Hematopoietic multipotent progenitor cell (in vitro differentiated cells): ENCODE data around the gene AFF2. TPM values are rescaled to one million over a fixed set of nuclear protein-coding genes. Genes with fewer than 3 reads are reported as not detected.

ENCODE experiments used
- DNase-seq, 3 donors: peaks; one replicate each; pipeline ENCODE4 v3.0.0-alpha.2; 2011 to 2015; ENCODE audit warnings: low read depth in 2 of 3, low spot score in 2 of 3
- total RNA-seq: library from RNA; depleted of rRNA; stranded (reverse); fragments of >200 nt; gene quantifications from one replicate; pipeline ENCODE4 v1.2.3, GENCODE V29; 2012

Gene AFF2
- total RNA-seq, 1 donor: 2.7 TPM

GRCh38 chrX:148979786-148980185, 479.4 kb downstream of the AFF2 start:
- DNase-seq: no peak

GRCh38 chrX:148984238-148984637, 483.8 kb downstream of the AFF2 start:
- DNase-seq: no peak

GRCh38 chrX:148991502-148991901, 491.1 kb downstream of the AFF2 start:
- no peak for DNase-seq

- no peak for DNase-seq
Measured at GRCh38 chrX:148995661-148996060, 495.2 kb downstream of the AFF2 start.

- no peak for DNase-seq
Measured at GRCh38 chrX:149002320-149002719, 501.9 kb downstream of the AFF2 start.

- no peak for DNase-seq
Measured at GRCh38 chrX:149003863-149004660, 503.6 kb downstream of the AFF2 start.

GRCh38 chrX:149004936-149005335, 504.5 kb downstream of the AFF2 start:
- peak in 2 of 3 donors; percentile 8 to 44 for DNase-seq

GRCh38 chrX:149006235-149006634, 505.8 kb downstream of the AFF2 start:
- DNase-seq: no peak

GRCh38 chrX:149007423-149007822, 507.0 kb downstream of the AFF2 start:
- no peak for DNase-seq

GRCh38 chrX:149010013-149010852, 509.8 kb downstream of the AFF2 start:
- no peak for DNase-seq

- no peak for DNase-seq
Measured at GRCh38 chrX:149010853-149011224, 510.4 kb downstream of the AFF2 start.

- DNase-seq: no peak
Measured at GRCh38 chrX:149013081-149013480, 512.7 kb downstream of the AFF2 start.

- DNase-seq: no peak
Measured at GRCh38 chrX:149021159-149021558, 520.7 kb downstream of the AFF2 start.

- no peak for DNase-seq
Measured at GRCh38 chrX:149022485-149022884, 522.1 kb downstream of the AFF2 start.

- no peak for DNase-seq
Measured at GRCh38 chrX:149032449-149032848, 532.0 kb downstream of the AFF2 start.

- DNase-seq: no peak
Measured at GRCh38 chrX:149036086-149036485, 535.7 kb downstream of the AFF2 start.

GRCh38 chrX:149037281-149037870, 537.0 kb downstream of the AFF2 start:
- DNase-seq: no peak

- DNase-seq: no peak
Measured at GRCh38 chrX:149039057-149039456, 538.6 kb downstream of the AFF2 start.

- no peak for DNase-seq
Measured at GRCh38 chrX:149040873-149041535, 540.6 kb downstream of the AFF2 start.

- DNase-seq: no peak
Measured at GRCh38 chrX:149043401-149043800, 543.0 kb downstream of the AFF2 start.

GRCh38 chrX:149044471-149044870, 544.1 kb downstream of the AFF2 start:
- DNase-seq: no peak
